Measurements from ENCODE around the gene SNX6. TPM values are rescaled to one million over a fixed set of nuclear protein-coding genes. Genes with fewer than 3 reads are reported as not detected.

The SNX6 gene
- total RNA-seq, 1 experiment from 2014 or later: 72.5 TPM

DNA sequence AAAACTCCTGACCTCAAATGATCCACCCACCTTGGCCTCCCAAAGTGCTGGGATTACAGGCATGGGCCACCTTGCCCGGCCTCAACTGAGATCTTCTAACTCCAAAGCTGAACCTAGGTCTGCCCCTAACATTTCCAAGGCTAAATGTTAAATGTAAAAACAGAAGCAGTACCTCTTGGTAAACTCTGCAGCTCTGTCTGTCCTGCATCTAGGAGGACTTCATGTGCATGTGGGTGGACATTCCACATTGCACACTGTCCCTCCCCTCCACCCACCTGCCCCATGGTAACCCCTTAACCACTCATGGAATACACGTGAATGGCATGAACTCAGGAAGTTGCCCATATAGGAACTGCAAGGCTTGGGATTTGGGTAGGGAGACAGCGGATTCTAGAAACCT lies 33.1 kb downstream of the SNX6 start:
- Mint-ChIP-seq H3K36me3 (ENCODE audit: insufficient read depth, unreplicated experiment) (peaks cover 91% of the 10 kb centered on the region), H3K27me3 (ENCODE audit: insufficient read depth, unreplicated experiment) (no peaks in the 10 kb centered on the region), H3K4me3 (ENCODE audit: unreplicated experiment) (no peak overlapping the region), H3K27ac (ENCODE audit: low read depth, unreplicated experiment) (no peak overlapping the region), H3K9me3 (ENCODE audit: unreplicated experiment) (no peaks in the 10 kb centered on the region), H3K4me1 (ENCODE audit: insufficient read depth, unreplicated experiment) (no peaks in the 10 kb centered on the region)
- DNase-seq (ENCODE audit: unreplicated experiment): no peak
- ChIA-PET POLR2A (no interaction called here), CTCF (no interaction called here)
- TF ChIP-seq, protein P1, sequence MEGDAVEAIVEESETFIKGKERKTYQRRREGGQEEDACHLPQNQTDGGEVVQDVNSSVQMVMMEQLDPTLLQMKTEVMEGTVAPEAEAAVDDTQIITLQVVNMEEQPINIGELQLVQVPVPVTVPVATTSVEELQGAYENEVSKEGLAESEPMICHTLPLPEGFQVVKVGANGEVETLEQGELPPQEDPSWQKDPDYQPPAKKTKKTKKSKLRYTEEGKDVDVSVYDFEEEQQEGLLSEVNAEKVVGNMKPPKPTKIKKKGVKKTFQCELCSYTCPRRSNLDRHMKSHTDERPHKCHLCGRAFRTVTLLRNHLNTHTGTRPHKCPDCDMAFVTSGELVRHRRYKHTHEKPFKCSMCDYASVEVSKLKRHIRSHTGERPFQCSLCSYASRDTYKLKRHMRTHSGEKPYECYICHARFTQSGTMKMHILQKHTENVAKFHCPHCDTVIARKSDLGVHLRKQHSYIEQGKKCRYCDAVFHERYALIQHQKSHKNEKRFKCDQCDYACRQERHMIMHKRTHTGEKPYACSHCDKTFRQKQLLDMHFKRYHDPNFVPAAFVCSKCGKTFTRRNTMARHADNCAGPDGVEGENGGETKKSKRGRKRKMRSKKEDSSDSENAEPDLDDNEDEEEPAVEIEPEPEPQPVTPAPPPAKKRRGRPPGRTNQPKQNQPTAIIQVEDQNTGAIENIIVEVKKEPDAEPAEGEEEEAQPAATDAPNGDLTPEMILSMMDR (IDR thresholded peaks at IDR 0.05; ENCODE audit: unreplicated experiment): no peak
- BruUV-seq (replicated peaks): no TSS peak
- intact Hi-C loops (cut with micrococcal nuclease): no loop called here

DNA sequence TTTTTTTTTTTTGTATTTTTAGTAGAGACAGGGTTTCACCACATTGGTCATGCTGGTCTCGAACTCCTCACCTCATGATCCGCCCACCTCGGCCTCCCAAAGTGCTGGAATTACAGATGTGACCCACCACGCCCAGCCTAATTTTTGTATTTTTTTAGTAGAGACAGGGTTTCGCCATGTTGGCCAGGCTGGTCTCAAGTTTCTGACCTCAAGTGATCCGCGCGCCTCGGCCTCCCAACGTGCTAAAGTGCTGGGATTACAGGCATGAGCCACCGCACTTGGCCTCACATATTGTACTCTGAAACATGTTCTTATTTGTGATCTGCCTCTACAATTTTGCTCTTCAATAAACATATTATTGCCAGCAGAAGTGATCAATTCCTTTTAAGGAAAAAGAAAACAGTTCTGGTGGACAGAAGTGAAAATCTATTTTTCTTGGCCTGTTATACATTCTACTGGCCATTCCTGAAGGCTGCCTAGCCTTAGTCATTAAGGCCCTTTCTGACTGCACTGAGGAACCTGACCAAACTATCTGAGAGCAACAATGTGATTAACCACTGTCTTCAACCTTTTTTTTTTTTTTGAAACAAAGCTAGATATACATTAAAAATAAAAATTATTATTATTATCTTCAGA lies 36.1 kb downstream of the SNX6 start:
- CTCF ChIA-PET: no interaction called here
- Mint-ChIP-seq H3K4me1 (ENCODE audit: insufficient read depth, unreplicated experiment) (no peaks in the 10 kb centered on the region), H3K27me3 (ENCODE audit: insufficient read depth, unreplicated experiment) (no peaks in the 10 kb centered on the region), H3K9me3 (ENCODE audit: unreplicated experiment) (no peaks in the 10 kb centered on the region), H3K27ac (ENCODE audit: low read depth, unreplicated experiment) (no peak overlapping the region), H3K36me3 (ENCODE audit: insufficient read depth, unreplicated experiment) (peaks cover 88% of the 10 kb centered on the region), H3K4me3 (ENCODE audit: unreplicated experiment) (no peak overlapping the region)
- DNase-seq (ENCODE audit: unreplicated experiment): no peak
- intact Hi-C loops (cut with micrococcal nuclease): no loop called here
- TF ChIP-seq, protein P1 (IDR thresholded peaks at IDR 0.05; ENCODE audit: unreplicated experiment): no peak
- POLR2A ChIA-PET: interaction anchor here (0.7 to 0.8 kb wide), 2 partner anchors 20 to 55 kb away, joined by 3 read pairs; no protein-coding TSS in a partner anchor
- no TSS peak for BruUV-seq (replicated peaks)

DNA sequence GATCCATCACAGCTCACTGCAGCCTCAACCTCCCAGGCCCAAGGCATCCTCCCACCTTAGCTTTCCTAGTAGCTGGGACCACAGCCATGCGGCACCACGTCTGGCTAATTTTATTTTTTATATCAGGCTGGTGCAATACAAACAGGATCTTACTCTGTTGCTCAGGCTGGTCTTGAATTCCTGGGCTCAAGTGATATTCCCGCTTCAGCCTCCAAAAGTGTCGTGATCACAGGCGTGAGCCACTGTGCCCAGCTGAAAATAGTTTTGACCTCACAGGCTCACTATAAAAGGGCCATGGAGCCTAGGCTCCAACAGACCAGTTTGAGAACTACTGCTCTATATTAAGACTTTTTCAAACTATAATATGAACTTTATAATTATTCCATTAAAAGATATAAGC lies 37.3 kb downstream of the SNX6 start:
- intact Hi-C loops (cut with micrococcal nuclease): no loop called here
- CTCF ChIA-PET: no interaction called here

DNA sequence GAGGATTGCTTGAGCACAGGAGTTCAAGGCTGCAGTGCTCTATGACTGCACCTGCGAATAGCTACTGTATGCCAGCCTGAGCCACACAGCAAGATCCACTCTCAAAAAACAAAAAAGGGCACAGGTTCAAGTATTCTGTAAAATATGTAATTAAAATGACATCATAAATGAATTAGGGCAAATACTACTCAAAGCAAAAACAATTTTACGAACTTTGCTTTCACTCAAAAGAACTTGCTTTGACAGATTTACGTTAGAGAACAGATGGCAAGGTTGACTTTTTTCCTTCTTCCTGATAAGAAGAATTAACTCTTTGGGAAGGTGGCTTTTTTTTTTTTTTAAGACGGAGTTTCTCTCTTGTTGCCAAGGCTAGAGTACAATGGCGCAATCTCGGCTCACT lies 46.4 kb downstream of the SNX6 start:
- DNase-seq (ENCODE audit: unreplicated experiment): no peak
- H3K4me3 Mint-ChIP-seq (ENCODE audit: unreplicated experiment): no peak overlapping the region
- POLR2A ChIA-PET: no interaction called here
- no peaks in the 10 kb centered on the region for H3K27me3 Mint-ChIP-seq (ENCODE audit: insufficient read depth, unreplicated experiment)
- peaks cover 92% of the 10 kb centered on the region for H3K36me3 Mint-ChIP-seq (ENCODE audit: insufficient read depth, unreplicated experiment)
- H3K4me1 Mint-ChIP-seq (ENCODE audit: insufficient read depth, unreplicated experiment): no peaks in the 10 kb centered on the region
- H3K9me3 Mint-ChIP-seq (ENCODE audit: unreplicated experiment): no peaks in the 10 kb centered on the region
- intact Hi-C loops (cut with micrococcal nuclease): no loop called here
- BruUV-seq (replicated peaks): no TSS peak
- TF ChIP-seq, protein P1 (IDR thresholded peaks at IDR 0.05; ENCODE audit: unreplicated experiment): no peak
- no peak overlapping the region for H3K27ac Mint-ChIP-seq (ENCODE audit: low read depth, unreplicated experiment)
- CTCF ChIA-PET: interaction anchor here (0.6 kb wide), 1 partner anchor 780 kb away, joined by 3 read pairs; no protein-coding TSS in a partner anchor

More for the DNA sequence above, 37.3 kb downstream of the SNX6 start:
- Mint-ChIP-seq H3K4me3 (ENCODE audit: unreplicated experiment) (no peak overlapping the region), H3K27ac (ENCODE audit: low read depth, unreplicated experiment) (no peak overlapping the region), H3K4me1 (ENCODE audit: insufficient read depth, unreplicated experiment) (no peaks in the 10 kb centered on the region), H3K9me3 (ENCODE audit: unreplicated experiment) (no peaks in the 10 kb centered on the region), H3K36me3 (ENCODE audit: insufficient read depth, unreplicated experiment) (peaks cover 88% of the 10 kb centered on the region), H3K27me3 (ENCODE audit: insufficient read depth, unreplicated experiment) (no peaks in the 10 kb centered on the region)
- no peak for DNase-seq (ENCODE audit: unreplicated experiment)
- no TSS peak for BruUV-seq (replicated peaks)
- TF ChIP-seq, protein P1 (IDR thresholded peaks at IDR 0.05; ENCODE audit: unreplicated experiment): no peak
- POLR2A ChIA-PET: interaction anchor here (1.0 kb wide), 1 partner anchor 14 kb away, joined by 3 read pairs; no protein-coding TSS in a partner anchor

Data from MCF 10A (cell line).